ENCODE results near the gene HOXC13.

The HOXC13 gene, protein sequence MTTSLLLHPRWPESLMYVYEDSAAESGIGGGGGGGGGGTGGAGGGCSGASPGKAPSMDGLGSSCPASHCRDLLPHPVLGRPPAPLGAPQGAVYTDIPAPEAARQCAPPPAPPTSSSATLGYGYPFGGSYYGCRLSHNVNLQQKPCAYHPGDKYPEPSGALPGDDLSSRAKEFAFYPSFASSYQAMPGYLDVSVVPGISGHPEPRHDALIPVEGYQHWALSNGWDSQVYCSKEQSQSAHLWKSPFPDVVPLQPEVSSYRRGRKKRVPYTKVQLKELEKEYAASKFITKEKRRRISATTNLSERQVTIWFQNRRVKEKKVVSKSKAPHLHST

GRCh38 chr12:53938326-53939140, at the start of gene HOXC13:
TSS of gene HOXC13 (plus strand) at chr12:53938831. CDS start at chr12:53938907, 76 bp downstream.
- in situ Hi-C loops (cut with HindIII; ENCODE audit: low sequenced_read_pairs), result no loop called here

DNA sequence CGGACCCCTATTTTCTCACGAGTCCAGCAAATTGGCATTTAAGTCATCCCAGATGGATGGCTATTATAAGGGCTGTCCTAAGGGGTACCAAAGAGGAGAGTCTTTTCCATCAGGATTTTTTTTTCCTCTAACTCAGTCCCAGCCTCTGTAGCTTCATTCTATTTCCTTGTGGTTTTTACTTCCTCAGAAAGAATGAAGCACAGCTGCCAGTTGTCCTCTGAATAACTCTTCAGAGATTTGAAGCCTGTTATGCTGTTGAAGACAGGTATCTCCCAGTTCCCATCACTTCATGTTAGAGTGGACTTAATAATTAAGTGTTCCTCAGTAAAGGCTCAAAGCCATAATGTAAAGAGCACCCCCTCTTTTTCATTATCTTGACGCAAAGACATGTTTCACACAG, 48.5 kb upstream of the HOXC13 start:
- in situ Hi-C loops (cut with HindIII; ENCODE audit: low sequenced_read_pairs), result no loop called here

GRCh38 chr12:53892762-53893395, 45.8 kb upstream of the HOXC13 start:
- in situ Hi-C loops (cut with HindIII; ENCODE audit: low sequenced_read_pairs), result no loop called here

GRCh38 chr12:53899230-53899629, 39.4 kb upstream of the HOXC13 start:
- in situ Hi-C loops (cut with HindIII; ENCODE audit: low sequenced_read_pairs), result no loop called here

DNA sequence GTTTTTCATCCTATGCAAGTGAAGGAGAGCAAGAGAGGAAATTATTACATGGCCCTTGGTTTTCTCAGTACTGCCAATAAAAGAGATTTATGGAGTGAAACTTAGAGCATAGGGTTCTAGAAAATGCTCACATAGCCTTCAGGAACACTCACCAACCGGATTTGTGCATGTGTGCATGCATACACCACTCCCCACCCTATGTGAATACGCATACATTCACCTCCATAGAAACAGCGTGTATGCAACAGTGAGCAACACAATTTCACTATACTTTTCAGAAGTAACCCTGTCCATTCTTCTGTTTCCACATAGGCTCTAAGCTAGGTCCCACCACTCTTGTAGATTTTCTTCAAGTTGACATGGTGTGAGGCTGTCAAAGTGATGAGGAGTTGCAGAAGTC, 31.5 kb upstream of the HOXC13 start:
- in situ Hi-C loops (cut with HindIII; ENCODE audit: low sequenced_read_pairs), result loop anchor here (5.0 kb wide), 1 partner anchor 80 kb away; no protein-coding TSS in a partner anchor

DNA sequence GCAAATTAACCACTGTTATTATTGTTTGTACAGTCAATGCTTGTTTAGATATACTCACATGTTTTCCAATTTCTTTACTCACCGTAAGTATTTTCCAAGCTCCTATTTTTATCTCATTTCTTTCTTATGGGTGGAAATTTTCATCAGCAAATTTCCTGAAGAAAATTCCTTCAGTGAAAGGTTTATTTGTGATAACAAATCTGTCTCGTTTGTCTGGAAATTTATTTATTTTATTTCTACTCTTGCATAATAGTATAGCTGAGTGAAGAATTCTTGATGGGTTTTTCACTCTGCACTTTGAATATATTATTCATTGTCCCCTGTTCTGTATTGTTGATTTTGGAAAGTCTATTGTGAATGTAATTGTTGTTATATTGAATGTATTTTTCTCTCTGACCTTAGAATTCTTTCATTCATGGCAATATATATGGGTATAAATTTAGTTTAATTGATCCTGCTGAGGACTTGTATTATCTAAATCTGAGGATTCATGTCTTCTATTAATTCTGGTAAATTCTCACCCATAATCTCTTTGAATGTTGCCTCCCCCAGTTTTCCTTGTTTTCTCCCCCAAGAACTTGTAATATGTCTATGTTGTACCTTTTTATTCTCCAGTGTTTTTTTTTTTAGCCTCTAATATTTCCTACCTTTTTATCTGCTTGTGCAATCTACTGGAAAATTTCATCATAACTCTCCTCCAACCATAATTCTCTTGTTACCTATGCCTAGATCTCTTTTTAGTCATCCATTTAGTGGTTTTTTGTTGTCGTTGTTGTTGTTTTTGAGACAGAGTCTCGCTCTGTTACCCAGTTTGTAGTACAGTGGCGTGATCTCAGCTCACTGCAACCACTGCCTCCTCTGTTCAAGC, 21.6 kb upstream of the HOXC13 start:
- in situ Hi-C loops (cut with HindIII; ENCODE audit: low sequenced_read_pairs), result no loop called here

- in situ Hi-C loops (cut with HindIII; ENCODE audit: low sequenced_read_pairs), result no loop called here
Observed at GRCh38 chr12:53924521-53925405, 13.9 kb upstream of the HOXC13 start.

GRCh38 chr12:53927220-53928029, 11.2 kb upstream of the HOXC13 start:
- in situ Hi-C loops (cut with HindIII; ENCODE audit: low sequenced_read_pairs), result no loop called here

DNA sequence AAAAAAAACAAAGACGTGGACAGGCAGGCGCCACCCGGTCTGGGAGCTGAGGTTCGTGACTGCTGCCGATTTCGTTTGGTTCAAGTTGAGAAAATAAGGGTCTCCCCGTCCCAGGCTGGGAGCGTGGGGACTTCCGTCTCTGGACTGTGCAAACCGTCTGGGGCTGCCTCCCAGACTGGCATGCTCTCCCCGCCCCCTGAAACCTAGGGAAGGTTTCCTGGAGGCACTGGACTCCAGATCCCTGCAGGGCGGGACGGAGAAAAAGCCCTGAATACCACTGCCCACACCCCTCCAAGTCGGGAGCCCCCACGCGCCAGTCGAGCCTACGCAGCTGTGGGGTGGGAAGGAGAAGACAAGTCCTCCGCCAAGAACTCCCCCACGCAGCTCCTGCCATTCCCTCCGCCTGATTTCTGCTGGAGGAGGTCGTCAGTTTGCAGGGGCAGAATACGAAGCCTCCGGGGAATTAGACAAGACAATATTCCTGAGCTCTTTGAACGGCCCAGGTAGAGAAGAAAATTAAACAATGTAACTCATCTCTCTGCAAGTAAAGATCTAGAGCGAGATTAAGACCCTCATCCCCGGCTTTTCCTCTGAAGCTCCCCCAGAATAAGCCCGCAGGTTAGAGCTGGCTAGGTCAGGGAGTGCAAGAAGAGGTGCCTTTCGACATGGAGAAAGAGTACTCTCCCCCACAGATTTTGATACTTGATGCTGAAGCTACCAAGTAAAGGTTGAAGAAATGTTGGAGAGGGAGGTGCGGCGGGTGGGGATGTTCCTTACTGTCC, 10.4 kb upstream of the HOXC13 start:
- in situ Hi-C loops (cut with HindIII; ENCODE audit: low sequenced_read_pairs), result no loop called here

- in situ Hi-C loops (cut with HindIII; ENCODE audit: low sequenced_read_pairs), result no loop called here
Observed at GRCh38 chr12:53929527-53929926, 9.1 kb upstream of the HOXC13 start.

DNA sequence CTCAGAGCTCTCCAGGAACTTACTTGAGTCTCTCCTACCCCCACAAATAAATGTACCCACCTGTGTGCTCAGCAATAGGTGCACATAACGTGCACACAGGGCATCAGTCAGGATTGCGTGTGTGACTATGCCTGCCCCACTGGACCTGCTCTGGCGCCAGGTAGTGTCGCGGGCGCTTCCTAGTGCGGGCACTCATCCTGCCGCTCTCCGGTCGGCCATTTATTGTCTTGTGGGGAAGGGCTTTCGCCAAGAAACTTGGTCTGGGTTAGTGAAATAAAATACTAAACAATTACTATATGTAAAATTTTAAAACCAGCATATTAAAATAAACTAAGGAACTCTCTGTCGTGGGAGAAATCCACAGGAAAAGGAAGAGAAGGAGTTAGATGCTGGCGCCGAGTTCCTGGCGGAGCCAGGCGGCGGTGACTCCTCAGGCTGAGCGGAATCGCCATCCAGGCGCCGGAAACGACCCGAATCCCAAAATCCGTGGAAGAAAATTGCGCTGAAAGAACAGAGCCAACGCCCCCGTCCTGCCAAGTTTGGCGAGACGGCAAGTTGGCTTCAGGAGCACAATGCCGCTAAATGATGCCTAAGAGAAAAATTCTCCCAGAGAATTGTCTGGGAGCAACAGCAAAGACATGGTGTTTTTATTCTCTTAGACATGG, 7.9 kb upstream of the HOXC13 start:
- in situ Hi-C loops (cut with HindIII; ENCODE audit: low sequenced_read_pairs), result no loop called here

GRCh38 chr12:53931844-53932581, 6.6 kb upstream of the HOXC13 start:
- in situ Hi-C loops (cut with HindIII; ENCODE audit: low sequenced_read_pairs), result no loop called here

GRCh38 chr12:53932915-53933314, 5.7 kb upstream of the HOXC13 start:
- in situ Hi-C loops (cut with HindIII; ENCODE audit: low sequenced_read_pairs), result no loop called here

DNA sequence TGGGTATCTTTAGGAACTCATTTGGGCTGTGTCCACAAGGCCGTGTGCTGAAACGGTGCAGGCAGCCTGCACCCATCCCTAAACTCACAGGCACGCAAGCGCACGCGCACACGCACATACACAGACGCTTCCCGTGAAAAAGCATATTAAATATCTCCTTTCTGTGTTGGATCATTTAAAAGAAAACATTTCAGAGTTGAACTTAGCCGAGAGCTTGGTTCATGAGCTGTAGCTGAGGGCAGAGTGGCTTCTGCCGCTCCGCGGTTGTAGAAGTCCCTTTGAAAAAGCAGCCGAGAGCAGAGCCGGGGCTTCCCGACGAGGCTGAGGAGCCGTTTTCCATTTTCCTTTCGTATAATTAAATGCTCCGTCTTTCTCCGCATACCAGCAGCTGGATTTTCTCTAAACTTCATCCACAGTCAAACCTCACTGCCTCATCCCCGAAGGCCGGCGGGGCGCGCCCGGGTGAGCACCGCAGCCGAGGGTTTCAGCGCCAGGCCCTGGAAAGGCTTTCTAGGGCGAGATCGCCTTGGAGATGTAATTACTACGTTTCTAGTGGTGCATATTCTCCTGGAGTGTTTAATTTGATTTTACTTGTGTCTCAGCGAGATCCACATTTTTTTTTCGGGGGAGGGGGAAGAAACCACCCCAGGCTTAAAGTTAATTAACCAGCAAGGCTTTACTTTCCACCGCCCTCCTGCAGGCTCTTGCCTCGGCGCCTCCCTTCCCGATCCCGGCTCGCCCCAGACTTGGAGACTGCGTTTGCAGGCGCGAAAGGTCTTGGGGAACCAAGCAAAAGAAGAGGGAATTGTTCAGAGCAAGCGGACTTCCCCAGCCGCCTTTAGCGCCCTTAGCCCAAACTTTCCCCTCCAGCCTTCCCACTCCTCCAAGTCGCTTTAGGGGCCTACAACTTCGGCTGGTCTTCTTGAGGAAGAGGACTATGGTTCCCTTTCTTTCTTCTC, 3.0 kb upstream of the HOXC13 start:
- in situ Hi-C loops (cut with HindIII; ENCODE audit: low sequenced_read_pairs), result no loop called here

GRCh38 chr12:53937099-53937498, 1.5 kb upstream of the HOXC13 start:
- in situ Hi-C loops (cut with HindIII; ENCODE audit: low sequenced_read_pairs), result no loop called here

Data from endothelial cell of hepatic sinusoid (primary cell).